Tibial artery (tissue), 4 donors: ENCODE results near the gene N4BP2.

ENCODE experiments used
- DNase-seq, 2 donors: peaks; one replicate each; pipeline ENCODE4 v3.0.0-alpha.2; 2019
- H3K27ac ChIP-seq, 2 donors: fragments of 200-600 bp; sonication (generic) in 1 of 2; 1 replicate in 1 of 2; 2 replicates in 1 of 2; pipeline ENCODE4 v1.5.1; 2018 to 2019; ENCODE audit warnings: mild to moderate bottlenecking in 1 of 2
- H3K27me3 ChIP-seq, 2 donors: fragments of 200-600 bp; sonication (generic) in 1 of 2; one replicate each; pipeline versions ENCODE4 v1.5.1 to v1.6.0; 2016 to 2019
- H3K36me3 ChIP-seq, 3 donors: fragments of 200-600 bp; sonication (generic) in 2 of 3; one replicate each; pipeline ENCODE4 v1.5.1; 2016 to 2019; ENCODE audit warnings: mild to moderate bottlenecking in 2 of 3
- H3K4me1 ChIP-seq, 4 donors: fragments of 200-600 bp; sonication (generic) in 2 of 4; 1 replicate in 3 of 4; 2 replicates in 1 of 4; pipeline ENCODE4 v1.5.1; 2016 to 2019
- H3K4me3 ChIP-seq, 2 donors: fragments of 200-600 bp; sonication (generic) in 1 of 2; 1 replicate in 1 of 2; 2 replicates in 1 of 2; pipeline ENCODE4 v1.5.1; 2018 to 2019; ENCODE audit warnings: mild to moderate bottlenecking in 2 of 2
- H3K9me3 ChIP-seq, 3 donors: fragments of 200-600 bp; sonication (generic) in 1 of 3; one replicate each; pipeline ENCODE4 v1.5.1; 2016 to 2019
- intact Hi-C: fragments of 100-400 bp; cut with DNase I; formaldehyde crosslinking; loops from one replicate; pipeline ENCODE4 v1.15.0; 2023; ENCODE audit warnings: low total_unique reads
- TF ChIP-seq, protein P1 (sequence below), 2 experiments: fragments of 200-600 bp in 1 of 2; fragments of 450-650 bp in 1 of 2; IDR thresholded peaks; one replicate each; pipeline ENCODE4 v1.5.1; 2017 to 2019; ENCODE audit warnings: antibody characterized with exemption in 2 of 2, mild to moderate bottlenecking in 1 of 2, moderate library complexity in 1 of 2

The N4BP2 gene

DNA sequence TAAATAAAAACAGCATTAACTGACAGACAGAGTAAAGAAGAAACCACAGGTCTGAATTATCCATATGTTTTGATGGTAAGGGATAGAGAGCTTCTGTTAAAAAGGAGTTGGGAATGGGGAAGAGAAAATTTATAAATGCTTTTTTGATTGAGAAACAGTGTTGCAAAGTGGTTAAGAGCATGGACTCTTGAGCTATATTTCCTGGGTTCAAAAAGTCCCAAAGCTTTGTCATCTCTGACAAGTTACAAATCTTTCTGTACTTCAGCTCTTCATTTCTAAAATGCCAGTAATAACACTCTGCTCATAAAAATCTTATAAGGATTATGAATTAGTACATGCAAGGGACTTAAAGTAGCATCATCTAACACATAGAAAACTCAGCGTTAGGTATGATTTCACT lies 62.2 kb downstream of the N4BP2 start:
- no peak overlapping the region for H3K27ac ChIP-seq
- H3K4me1 ChIP-seq: no peaks in the 10 kb centered on the region
- no peaks in the 10 kb centered on the region for H3K27me3 ChIP-seq
- no peak for DNase-seq
- TF ChIP-seq, protein P1, sequence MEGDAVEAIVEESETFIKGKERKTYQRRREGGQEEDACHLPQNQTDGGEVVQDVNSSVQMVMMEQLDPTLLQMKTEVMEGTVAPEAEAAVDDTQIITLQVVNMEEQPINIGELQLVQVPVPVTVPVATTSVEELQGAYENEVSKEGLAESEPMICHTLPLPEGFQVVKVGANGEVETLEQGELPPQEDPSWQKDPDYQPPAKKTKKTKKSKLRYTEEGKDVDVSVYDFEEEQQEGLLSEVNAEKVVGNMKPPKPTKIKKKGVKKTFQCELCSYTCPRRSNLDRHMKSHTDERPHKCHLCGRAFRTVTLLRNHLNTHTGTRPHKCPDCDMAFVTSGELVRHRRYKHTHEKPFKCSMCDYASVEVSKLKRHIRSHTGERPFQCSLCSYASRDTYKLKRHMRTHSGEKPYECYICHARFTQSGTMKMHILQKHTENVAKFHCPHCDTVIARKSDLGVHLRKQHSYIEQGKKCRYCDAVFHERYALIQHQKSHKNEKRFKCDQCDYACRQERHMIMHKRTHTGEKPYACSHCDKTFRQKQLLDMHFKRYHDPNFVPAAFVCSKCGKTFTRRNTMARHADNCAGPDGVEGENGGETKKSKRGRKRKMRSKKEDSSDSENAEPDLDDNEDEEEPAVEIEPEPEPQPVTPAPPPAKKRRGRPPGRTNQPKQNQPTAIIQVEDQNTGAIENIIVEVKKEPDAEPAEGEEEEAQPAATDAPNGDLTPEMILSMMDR (IDR thresholded peaks at IDR 0.05): no peak
- H3K36me3 ChIP-seq: peaks cover 0 to 12% (median 0%) of the 10 kb centered on the region in 3 donors
- H3K9me3 ChIP-seq: no peaks in the 10 kb centered on the region
- no peak overlapping the region for H3K4me3 ChIP-seq
- intact Hi-C loops: no loop called here

DNA sequence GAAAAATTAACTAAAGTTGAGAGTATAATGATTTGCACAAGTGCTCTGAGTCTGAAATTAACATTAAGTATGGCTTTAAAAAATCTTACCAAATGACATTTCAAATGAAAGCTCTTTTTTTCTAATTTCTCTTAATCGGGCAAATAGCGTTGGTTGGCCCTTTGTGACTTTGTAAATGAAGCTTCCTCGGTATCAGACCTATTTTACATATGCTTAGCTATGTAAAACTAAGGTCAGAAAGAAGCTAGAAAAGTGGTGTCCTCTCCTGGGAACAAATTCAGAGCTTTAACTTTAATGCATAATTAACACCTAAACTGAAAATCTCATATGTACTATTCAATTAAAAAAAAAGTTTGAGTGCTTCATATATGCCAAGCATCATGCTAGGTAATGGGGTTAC lies 62.7 kb downstream of the N4BP2 start:
- Histone ChIP-seq H3K9me3 (no peaks in the 10 kb centered on the region), H3K4me1 (no peaks in the 10 kb centered on the region), H3K27me3 (no peaks in the 10 kb centered on the region), H3K27ac (no peak overlapping the region), H3K4me3 (no peak overlapping the region), H3K36me3 (peaks cover 0 to 12% (median 0%) of the 10 kb centered on the region in 3 donors)
- DNase-seq: no peak
- intact Hi-C loops: no loop called here
- TF ChIP-seq, protein P1 (IDR thresholded peaks at IDR 0.05): no peak

DNA sequence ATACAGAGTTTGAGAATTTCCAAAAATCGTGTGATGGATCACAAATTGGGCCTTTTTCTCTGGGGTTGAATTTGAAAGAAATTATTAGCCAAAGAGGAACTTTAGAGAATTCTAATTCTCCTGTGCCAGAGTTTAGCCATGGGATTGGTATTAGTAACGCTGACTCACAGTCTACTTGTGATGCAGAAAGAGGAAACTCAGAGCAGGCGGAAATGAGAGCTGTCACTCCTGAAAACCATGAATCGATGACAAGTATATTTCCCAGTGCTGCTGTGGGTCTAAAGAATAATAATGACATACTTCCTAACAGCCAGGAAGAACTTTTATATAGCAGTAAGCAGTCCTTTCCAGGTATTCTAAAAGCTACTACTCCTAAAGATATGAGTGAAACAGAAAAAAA lies 64.9 kb downstream of the N4BP2 start:
- Histone ChIP-seq H3K9me3 (no peaks in the 10 kb centered on the region), H3K27me3 (no peaks in the 10 kb centered on the region), H3K27ac (no peak overlapping the region), H3K4me3 (no peak overlapping the region), H3K4me1 (no peaks in the 10 kb centered on the region), H3K36me3 (peaks cover 0 to 15% (median 7%) of the 10 kb centered on the region in 3 donors)
- intact Hi-C loops: no loop called here
- TF ChIP-seq, protein P1 (IDR thresholded peaks at IDR 0.05): no peak
- DNase-seq: no peak

DNA sequence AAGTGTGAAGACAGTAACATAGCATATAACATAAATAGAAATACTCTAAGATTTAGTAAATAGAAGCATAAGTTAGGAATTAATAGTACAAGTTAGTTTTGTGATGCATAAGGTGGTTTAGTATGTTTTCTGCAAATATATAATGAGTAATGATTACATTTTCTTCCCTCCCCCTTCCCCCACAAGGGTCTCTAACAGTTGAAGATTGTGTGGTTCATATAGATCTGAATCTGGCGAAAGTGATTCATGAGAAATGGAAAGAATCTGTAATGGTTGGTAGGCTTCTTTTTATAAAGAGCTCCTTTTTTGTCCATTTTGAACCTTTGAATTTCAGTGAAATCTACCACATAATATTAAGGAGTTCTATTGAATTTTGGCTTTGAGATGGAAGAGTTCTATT lies 66.3 kb downstream of the N4BP2 start:
- peaks cover 0 to 19% (median 7%) of the 10 kb centered on the region in 3 donors for H3K36me3 ChIP-seq
- no peaks in the 10 kb centered on the region for H3K27me3 ChIP-seq
- no peaks in the 10 kb centered on the region for H3K9me3 ChIP-seq
- TF ChIP-seq, protein P1 (IDR thresholded peaks at IDR 0.05): no peak
- no peak for DNase-seq
- intact Hi-C loops: no loop called here
- H3K4me3 ChIP-seq: no peak overlapping the region
- no peak overlapping the region for H3K27ac ChIP-seq
- no peaks in the 10 kb centered on the region for H3K4me1 ChIP-seq

DNA sequence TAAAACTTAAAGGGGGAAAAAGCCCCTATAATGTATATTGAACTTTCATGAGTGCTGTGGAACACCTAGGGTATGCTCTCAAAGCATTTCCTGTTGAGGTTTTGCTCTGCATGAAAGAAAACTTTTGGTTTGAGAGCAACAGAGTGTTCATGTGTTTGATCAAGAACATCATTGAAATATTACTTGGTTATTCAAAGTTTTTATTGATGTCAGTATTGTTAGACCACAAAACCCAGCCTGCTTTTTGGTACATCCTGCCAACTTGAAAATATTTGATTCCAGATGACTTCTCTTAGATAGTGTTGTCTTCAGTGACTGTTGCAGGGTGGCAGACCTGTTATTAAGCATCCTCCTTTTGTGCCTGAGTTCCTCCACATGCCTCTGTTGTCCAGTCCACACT lies 68.0 kb downstream of the N4BP2 start:
- TF ChIP-seq, protein P1 (IDR thresholded peaks at IDR 0.05): no peak
- intact Hi-C loops: no loop called here
- H3K27ac ChIP-seq: no peak overlapping the region

More for the DNA sequence above, 68.0 kb downstream of the N4BP2 start:
- H3K9me3 ChIP-seq: no peaks in the 10 kb centered on the region
- H3K4me3 ChIP-seq: no peak overlapping the region
- no peak for DNase-seq
- H3K4me1 ChIP-seq: no peaks in the 10 kb centered on the region
- H3K27me3 ChIP-seq: no peaks in the 10 kb centered on the region
- peaks cover 0 to 12% (median 7%) of the 10 kb centered on the region in 3 donors for H3K36me3 ChIP-seq
